NB4 (cell line): Measurements from ENCODE around the gene PTGER1.

Source experiments
- POLR2A ChIP-seq: IDR thresholded peaks from 2 replicates; pipeline ENCODE4 v1.6.1; 2011; ENCODE audit warnings: mild to moderate bottlenecking; ENCODE audit not compliant: insufficient read length; ENCODE audit errors: extremely low read depth
- TF ChIP-seq, protein P1 (sequence below): IDR thresholded peaks from one replicate; pipeline ENCODE4 v1.5.1; 2012; ENCODE audit warnings: low read depth, low read length
- TF ChIP-seq, protein P2 (sequence below): IDR thresholded peaks from 2 replicates; pipeline ENCODE4 v1.6.1; 2011; ENCODE audit warnings: low read depth, low read length

DNA sequence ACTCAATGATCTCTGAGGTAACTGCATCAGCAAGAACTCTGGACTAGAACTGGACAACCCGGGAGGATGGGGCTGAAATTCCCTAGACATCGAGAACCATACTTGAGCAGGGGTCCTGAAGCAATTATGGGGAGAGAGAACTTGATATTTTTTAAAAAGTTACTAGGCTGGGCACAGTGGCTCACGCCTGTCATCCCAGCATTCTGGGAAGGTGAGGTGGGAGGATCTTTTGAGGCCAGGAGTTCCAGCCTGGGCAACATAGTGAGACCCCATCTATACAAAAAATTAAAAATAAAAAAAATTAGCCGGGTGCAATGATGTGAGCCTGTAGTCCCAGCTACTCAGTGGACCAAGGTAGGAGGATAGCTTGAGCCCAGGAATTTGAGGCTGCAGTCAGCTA lies 45.4 kb upstream of the PTGER1 start:
- TF ChIP-seq POLR2A, result no peak
- TF ChIP-seq, protein P1, sequence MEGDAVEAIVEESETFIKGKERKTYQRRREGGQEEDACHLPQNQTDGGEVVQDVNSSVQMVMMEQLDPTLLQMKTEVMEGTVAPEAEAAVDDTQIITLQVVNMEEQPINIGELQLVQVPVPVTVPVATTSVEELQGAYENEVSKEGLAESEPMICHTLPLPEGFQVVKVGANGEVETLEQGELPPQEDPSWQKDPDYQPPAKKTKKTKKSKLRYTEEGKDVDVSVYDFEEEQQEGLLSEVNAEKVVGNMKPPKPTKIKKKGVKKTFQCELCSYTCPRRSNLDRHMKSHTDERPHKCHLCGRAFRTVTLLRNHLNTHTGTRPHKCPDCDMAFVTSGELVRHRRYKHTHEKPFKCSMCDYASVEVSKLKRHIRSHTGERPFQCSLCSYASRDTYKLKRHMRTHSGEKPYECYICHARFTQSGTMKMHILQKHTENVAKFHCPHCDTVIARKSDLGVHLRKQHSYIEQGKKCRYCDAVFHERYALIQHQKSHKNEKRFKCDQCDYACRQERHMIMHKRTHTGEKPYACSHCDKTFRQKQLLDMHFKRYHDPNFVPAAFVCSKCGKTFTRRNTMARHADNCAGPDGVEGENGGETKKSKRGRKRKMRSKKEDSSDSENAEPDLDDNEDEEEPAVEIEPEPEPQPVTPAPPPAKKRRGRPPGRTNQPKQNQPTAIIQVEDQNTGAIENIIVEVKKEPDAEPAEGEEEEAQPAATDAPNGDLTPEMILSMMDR, result no peak
- TF ChIP-seq, protein P2, sequence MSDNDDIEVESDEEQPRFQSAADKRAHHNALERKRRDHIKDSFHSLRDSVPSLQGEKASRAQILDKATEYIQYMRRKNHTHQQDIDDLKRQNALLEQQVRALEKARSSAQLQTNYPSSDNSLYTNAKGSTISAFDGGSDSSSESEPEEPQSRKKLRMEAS, result no peak
